Measurements from ENCODE around the gene SCFD1.
A peak's percentile ranks its signal among the peaks of the same experiment; 100 is the strongest.

SCFD1 gene

DNA sequence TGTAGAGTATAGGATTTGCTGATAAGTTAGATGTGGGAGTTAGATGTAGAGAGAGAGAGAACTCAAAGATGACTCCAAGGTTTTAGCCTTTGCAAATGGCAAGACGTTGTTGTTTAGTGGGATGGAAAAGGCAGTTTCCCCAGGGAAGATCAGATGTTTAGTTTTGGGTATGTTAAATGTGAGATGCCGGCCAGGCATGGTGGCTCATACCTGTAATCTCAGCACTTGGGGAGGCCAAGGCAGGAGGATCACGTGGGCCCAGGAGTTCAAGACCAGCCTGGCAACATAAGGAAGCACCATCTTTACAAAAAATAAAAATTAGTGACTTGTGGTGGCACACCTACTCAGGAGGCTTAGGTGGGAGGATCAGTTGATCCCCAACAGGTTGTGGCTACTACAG, 33.5 kb downstream of the SCFD1 start:
- H3K9me3 ChIP-seq, result no peaks in the 10 kb centered on the region
- H3K27me3 ChIP-seq, result no peaks in the 10 kb centered on the region
- no peak overlapping the region for H3K4me3 ChIP-seq (ENCODE audit: low read depth, low read length)
- no peaks in the 10 kb centered on the region for H3K4me1 ChIP-seq
- DNase-seq, result no peak
- H3K36me3 ChIP-seq, result peaks cover 27% of the 10 kb centered on the region
- TF ChIP-seq, protein P1, sequence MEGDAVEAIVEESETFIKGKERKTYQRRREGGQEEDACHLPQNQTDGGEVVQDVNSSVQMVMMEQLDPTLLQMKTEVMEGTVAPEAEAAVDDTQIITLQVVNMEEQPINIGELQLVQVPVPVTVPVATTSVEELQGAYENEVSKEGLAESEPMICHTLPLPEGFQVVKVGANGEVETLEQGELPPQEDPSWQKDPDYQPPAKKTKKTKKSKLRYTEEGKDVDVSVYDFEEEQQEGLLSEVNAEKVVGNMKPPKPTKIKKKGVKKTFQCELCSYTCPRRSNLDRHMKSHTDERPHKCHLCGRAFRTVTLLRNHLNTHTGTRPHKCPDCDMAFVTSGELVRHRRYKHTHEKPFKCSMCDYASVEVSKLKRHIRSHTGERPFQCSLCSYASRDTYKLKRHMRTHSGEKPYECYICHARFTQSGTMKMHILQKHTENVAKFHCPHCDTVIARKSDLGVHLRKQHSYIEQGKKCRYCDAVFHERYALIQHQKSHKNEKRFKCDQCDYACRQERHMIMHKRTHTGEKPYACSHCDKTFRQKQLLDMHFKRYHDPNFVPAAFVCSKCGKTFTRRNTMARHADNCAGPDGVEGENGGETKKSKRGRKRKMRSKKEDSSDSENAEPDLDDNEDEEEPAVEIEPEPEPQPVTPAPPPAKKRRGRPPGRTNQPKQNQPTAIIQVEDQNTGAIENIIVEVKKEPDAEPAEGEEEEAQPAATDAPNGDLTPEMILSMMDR (IDR thresholded peaks at IDR 0.05; ENCODE audit: low read depth, low read length), result no peak

DNA sequence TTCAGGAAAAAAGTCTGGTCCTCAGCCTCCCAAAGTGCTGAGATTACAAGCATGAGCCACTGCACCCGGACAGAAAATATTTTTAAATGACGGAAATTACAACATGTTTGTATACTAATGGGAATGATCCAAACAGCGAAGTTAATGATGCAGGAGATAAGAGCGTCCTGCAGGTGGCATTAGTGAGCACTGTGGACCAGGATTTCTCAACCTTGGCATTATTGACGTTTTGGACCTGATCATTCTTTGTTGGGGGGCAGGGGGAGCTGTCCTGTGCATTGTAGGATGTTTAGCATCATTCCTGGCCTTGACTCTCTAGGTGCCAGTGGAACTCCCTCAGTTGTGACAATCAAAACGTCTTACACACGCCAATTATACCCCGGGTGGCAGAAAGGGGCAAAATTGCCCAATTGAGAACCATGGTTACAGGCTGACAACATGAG, 34.1 kb downstream of the SCFD1 start:
- no peaks in the 10 kb centered on the region for H3K27me3 ChIP-seq
- H3K4me1 ChIP-seq, result no peaks in the 10 kb centered on the region
- no peak overlapping the region for H3K4me3 ChIP-seq (ENCODE audit: low read depth, low read length)
- TF ChIP-seq, protein P1 (IDR thresholded peaks at IDR 0.05; ENCODE audit: low read depth, low read length), result peak; percentile 84
- H3K36me3 ChIP-seq, result peaks cover 24% of the 10 kb centered on the region
- H3K9me3 ChIP-seq, result no peaks in the 10 kb centered on the region
- peak; percentile 36 for DNase-seq

DNA sequence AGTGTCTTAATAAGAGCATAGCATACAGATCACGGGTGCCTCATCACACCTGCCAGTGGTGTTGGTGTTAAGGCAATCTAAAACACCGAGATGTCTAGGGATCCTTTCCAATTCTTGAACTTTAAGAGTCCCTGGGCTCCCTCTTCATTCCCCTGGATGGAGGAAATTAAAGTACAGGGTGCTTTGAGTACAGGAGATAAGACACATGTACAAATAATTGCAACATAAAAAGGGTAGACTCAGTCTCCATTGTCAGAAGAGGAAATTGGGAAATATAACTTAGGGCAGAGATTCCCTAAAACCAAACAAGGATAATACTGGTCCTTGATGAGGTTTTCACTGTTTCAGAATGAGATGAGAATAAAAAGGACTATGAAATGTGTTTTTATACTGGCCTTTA, 34.9 kb downstream of the SCFD1 start:
- TF ChIP-seq, protein P1 (IDR thresholded peaks at IDR 0.05; ENCODE audit: low read depth, low read length), result no peak
- DNase-seq, result no peak
- Histone ChIP-seq H3K4me1 (no peaks in the 10 kb centered on the region), H3K9me3 (no peaks in the 10 kb centered on the region), H3K27me3 (no peaks in the 10 kb centered on the region), H3K36me3 (peaks cover 19% of the 10 kb centered on the region), H3K4me3 (ENCODE audit: low read depth, low read length) (no peak overlapping the region)

DNA sequence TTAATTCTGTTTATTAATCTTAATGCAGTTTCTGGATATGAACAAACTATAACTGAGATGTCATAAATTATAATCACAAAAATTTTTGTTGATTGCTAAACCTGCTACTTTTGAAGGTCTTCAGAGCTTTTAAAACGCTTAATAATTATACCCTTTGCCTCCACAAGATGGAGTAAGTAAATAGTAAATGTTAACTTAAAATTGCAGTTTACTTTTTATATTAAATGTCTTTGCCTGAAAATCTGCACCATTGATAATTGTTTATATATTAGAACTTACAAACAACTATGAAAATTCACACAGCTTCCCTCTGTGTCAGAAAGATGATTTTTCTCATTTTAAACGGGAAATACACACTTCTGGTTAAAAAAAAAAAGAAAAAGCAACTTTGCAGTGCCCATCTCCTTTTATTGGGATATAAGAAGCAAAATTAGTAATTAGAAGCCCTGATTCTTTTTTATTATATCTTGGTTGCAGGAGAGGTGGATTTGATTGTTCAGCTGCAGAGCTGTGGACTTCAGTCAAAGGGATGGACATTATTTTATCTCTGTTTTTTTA, 35.6 kb downstream of the SCFD1 start:
- DNase-seq, result no peak
- Histone ChIP-seq H3K4me3 (ENCODE audit: low read depth, low read length) (no peak overlapping the region), H3K9me3 (no peaks in the 10 kb centered on the region), H3K27me3 (no peaks in the 10 kb centered on the region), H3K36me3 (peaks cover 13% of the 10 kb centered on the region), H3K4me1 (no peaks in the 10 kb centered on the region)
- TF ChIP-seq, protein P1 (IDR thresholded peaks at IDR 0.05; ENCODE audit: low read depth, low read length), result peak; percentile 22; the same call in 1 of the 2 replicates

DNA sequence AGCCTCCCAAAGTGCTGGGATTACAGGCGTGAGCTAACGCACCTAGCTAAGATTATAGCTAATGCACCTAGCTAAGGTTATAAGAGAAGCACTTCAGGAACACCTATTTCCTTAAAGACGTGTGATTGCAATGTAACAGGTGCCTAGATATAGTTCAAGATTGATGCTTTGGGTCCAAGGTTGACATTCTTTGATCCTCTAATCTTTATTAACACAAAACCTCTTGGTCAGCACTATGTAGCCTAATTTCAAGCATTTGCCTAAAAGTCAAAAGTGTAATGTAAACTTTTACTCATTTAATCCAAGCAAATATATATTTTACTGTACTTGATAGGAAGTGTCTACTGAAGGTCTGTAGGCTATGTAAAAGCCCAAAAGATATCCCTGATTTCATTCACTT, 36.5 kb downstream of the SCFD1 start:
- no peaks in the 10 kb centered on the region for H3K27me3 ChIP-seq
- no peak overlapping the region for H3K4me3 ChIP-seq (ENCODE audit: low read depth, low read length)
- peaks cover 14% of the 10 kb centered on the region for H3K36me3 ChIP-seq
- H3K4me1 ChIP-seq, result no peaks in the 10 kb centered on the region
- no peaks in the 10 kb centered on the region for H3K9me3 ChIP-seq
- TF ChIP-seq, protein P1 (IDR thresholded peaks at IDR 0.05; ENCODE audit: low read depth, low read length), result no peak
- no peak for DNase-seq

DNA sequence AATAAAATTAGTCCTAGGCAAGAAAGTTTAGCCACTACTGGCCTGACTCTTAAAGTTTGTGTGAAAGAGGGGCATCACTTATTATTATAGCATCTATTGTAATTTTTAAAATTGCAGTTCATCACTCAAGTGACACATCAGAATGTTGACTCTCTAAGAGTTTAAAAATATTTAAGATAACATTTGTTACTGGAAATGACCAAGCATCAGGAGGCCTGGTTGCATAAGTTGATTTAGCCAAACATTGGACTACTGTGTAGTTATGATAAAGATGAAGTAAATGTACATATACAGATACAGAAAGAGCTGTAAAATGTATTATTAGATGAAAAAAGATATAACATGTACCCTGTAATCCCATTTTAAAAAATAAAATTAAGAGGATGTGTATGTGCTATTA, 47.5 kb downstream of the SCFD1 start:
- DNase-seq, result no peak
- Histone ChIP-seq H3K4me1 (no peaks in the 10 kb centered on the region), H3K36me3 (peaks cover 8% of the 10 kb centered on the region), H3K27me3 (no peaks in the 10 kb centered on the region), H3K9me3 (no peaks in the 10 kb centered on the region), H3K4me3 (ENCODE audit: low read depth, low read length) (no peak overlapping the region)
- TF ChIP-seq, protein P1 (IDR thresholded peaks at IDR 0.05; ENCODE audit: low read depth, low read length), result no peak

Measured in BE2C (cell line).